Stomach (tissue), 4 donors: ENCODE results near the gene NPAS2.

ENCODE experiments used
- POLR2A ChIP-seq, 4 donors: fragments of 450-650 bp; IDR thresholded peaks; one replicate each; pipeline ENCODE4 v1.6.1; 2016; ENCODE audit warnings: antibody characterized with exemption in 4 of 4, control low read depth in 2 of 4, mild to moderate bottlenecking in 1 of 4, moderate library complexity in 1 of 4
- TF ChIP-seq, protein P1 (sequence below), 7 experiments: fragments of 450-650 bp in 4 of 7; fragments of 200-600 bp in 3 of 7; sonication (generic) in 3 of 7; IDR thresholded peaks; one replicate each; pipeline ENCODE4 v1.5.1; 2016 to 2019; ENCODE audit warnings: antibody characterized with exemption in 7 of 7, control low read depth in 2 of 7, mild to moderate bottlenecking in 1 of 7

GRCh38 chr2:100810603-100811145, 9.3 kb upstream of the NPAS2 start:
- TF ChIP-seq POLR2A (IDR thresholded peaks at IDR 0.05), result no peak
- TF ChIP-seq, protein P1, sequence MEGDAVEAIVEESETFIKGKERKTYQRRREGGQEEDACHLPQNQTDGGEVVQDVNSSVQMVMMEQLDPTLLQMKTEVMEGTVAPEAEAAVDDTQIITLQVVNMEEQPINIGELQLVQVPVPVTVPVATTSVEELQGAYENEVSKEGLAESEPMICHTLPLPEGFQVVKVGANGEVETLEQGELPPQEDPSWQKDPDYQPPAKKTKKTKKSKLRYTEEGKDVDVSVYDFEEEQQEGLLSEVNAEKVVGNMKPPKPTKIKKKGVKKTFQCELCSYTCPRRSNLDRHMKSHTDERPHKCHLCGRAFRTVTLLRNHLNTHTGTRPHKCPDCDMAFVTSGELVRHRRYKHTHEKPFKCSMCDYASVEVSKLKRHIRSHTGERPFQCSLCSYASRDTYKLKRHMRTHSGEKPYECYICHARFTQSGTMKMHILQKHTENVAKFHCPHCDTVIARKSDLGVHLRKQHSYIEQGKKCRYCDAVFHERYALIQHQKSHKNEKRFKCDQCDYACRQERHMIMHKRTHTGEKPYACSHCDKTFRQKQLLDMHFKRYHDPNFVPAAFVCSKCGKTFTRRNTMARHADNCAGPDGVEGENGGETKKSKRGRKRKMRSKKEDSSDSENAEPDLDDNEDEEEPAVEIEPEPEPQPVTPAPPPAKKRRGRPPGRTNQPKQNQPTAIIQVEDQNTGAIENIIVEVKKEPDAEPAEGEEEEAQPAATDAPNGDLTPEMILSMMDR (IDR thresholded peaks at IDR 0.05), result no peak
